H9 (cell line): ENCODE data around the gene MFN2. TPM values are rescaled to one million over a fixed set of nuclear protein-coding genes. Genes with fewer than 3 reads are reported as not detected.

ENCODE experiments used
- DNase-seq: peaks from one replicate; pipeline ENCODE4 v3.0.0-alpha.2; 2017
- H2AFZ ChIP-seq: one replicate; pipeline ENCODE4 v1.6.1; 2013; ENCODE audit warnings: mild to moderate bottlenecking, low read length, control low read depth, moderate library complexity
- H2AK5ac ChIP-seq: 2 replicates; pipeline ENCODE4 v1.6.1; 2013; ENCODE audit warnings: low read length, control low read depth, mixed read lengths; ENCODE audit not compliant: insufficient read length
- H2BK120ac ChIP-seq: one replicate; pipeline ENCODE4 v1.6.1; 2013; ENCODE audit warnings: low read depth, mild to moderate bottlenecking, low read length, control low read depth, inconsistent platforms; ENCODE audit not compliant: poor library complexity, severe bottlenecking
- H2BK12ac ChIP-seq: 2 replicates; pipeline ENCODE4 v1.6.1; 2013; ENCODE audit warnings: low read length, control low read depth, mixed read lengths, low read depth; ENCODE audit not compliant: insufficient read length
- H2BK15ac ChIP-seq: 2 replicates; pipeline ENCODE4 v1.6.1; 2013; ENCODE audit warnings: low read depth, low read length, control low read depth
- H2BK20ac ChIP-seq: one replicate; pipeline ENCODE4 v1.6.1; 2013; ENCODE audit warnings: low read depth, mild to moderate bottlenecking, low read length, control low read depth, inconsistent platforms; ENCODE audit not compliant: poor library complexity, severe bottlenecking
- H2BK5ac ChIP-seq: 2 replicates; pipeline ENCODE4 v1.6.1; 2013; ENCODE audit warnings: low read length, control low read depth, mixed read lengths; ENCODE audit not compliant: insufficient read length
- H3K14ac ChIP-seq: 2 replicates; pipeline ENCODE4 v1.6.1; 2013; ENCODE audit warnings: low read length, control low read depth; ENCODE audit not compliant: insufficient read depth
- H3K18ac ChIP-seq: 2 replicates; pipeline ENCODE4 v1.6.1; 2013; ENCODE audit warnings: low read depth, mild to moderate bottlenecking, mixed read lengths, low read length, control low read depth; ENCODE audit not compliant: insufficient read length
- H3K23ac ChIP-seq: 2 replicates; pipeline ENCODE4 v1.6.1; 2013; ENCODE audit warnings: low read length, control low read depth, mixed read lengths, low read depth; ENCODE audit not compliant: insufficient read length
- H3K23me2 ChIP-seq: 2 replicates; pipeline ENCODE4 v1.6.1; 2013; ENCODE audit warnings: low read depth, mild to moderate bottlenecking, mixed read lengths, low read length, control low read depth; ENCODE audit not compliant: insufficient read length, poor library complexity, severe bottlenecking
- H3K27ac ChIP-seq: 2 replicates; pipeline ENCODE4 v1.5.1; 2013; ENCODE audit warnings: low read length, control low read depth, mixed read lengths, low read depth; ENCODE audit not compliant: insufficient read length
- H3K27me3 ChIP-seq: 2 replicates; pipeline ENCODE4 v1.6.1; 2013; ENCODE audit warnings: low read length, control low read depth, inconsistent platforms; ENCODE audit not compliant: insufficient read depth
- H3K4ac ChIP-seq: 2 replicates; pipeline ENCODE4 v1.6.1; 2013; ENCODE audit warnings: low read depth, mild to moderate bottlenecking, control low read depth, inconsistent platforms, low read length, moderate library complexity
- H3K4me1 ChIP-seq: 2 replicates; pipeline ENCODE4 v1.6.1; 2013; ENCODE audit warnings: low read length, control low read depth, inconsistent platforms; ENCODE audit not compliant: insufficient read depth
- H3K4me2 ChIP-seq: 2 replicates; pipeline ENCODE4 v1.6.1; 2013; ENCODE audit warnings: low read length, control low read depth, mixed read lengths; ENCODE audit not compliant: insufficient read length, insufficient read depth
- H3K56ac ChIP-seq: 2 replicates; pipeline ENCODE4 v1.6.1; 2013; ENCODE audit warnings: low read depth, mild to moderate bottlenecking, mixed read lengths, low read length, control low read depth; ENCODE audit not compliant: insufficient read length
- H3K79me1 ChIP-seq: 2 replicates; pipeline ENCODE4 v1.6.1; 2013; ENCODE audit warnings: low read depth, mild to moderate bottlenecking, moderate library complexity, low read length, control low read depth, inconsistent platforms; ENCODE audit not compliant: insufficient read depth, poor library complexity, severe bottlenecking
- H3K79me2 ChIP-seq: 2 replicates; pipeline ENCODE4 v1.6.1; 2013; ENCODE audit warnings: low read length, control low read depth, inconsistent platforms; ENCODE audit not compliant: insufficient read depth
- H3K9ac ChIP-seq: 2 replicates; pipeline ENCODE4 v1.6.1; 2013; ENCODE audit warnings: low read length, control low read depth, mixed read lengths; ENCODE audit not compliant: insufficient read length; ENCODE audit errors: extremely low read depth
- H3K9me3 ChIP-seq: one replicate; pipeline ENCODE4 v1.6.1; 2013; ENCODE audit warnings: low read depth, low read length, inconsistent platforms; ENCODE audit not compliant: control insufficient read depth
- H3T11ph ChIP-seq: one replicate; pipeline ENCODE4 v1.6.1; 2013; ENCODE audit warnings: mild to moderate bottlenecking, low read length, control low read depth, inconsistent platforms
- H4K20me1 ChIP-seq: one replicate; pipeline ENCODE4 v1.6.1; 2013; ENCODE audit not compliant: control insufficient read depth, insufficient read length, insufficient read depth
- H4K5ac ChIP-seq: 2 replicates; pipeline ENCODE4 v1.6.1; 2013; ENCODE audit warnings: low read depth, mild to moderate bottlenecking, mixed read lengths, low read length, control low read depth; ENCODE audit not compliant: insufficient read length
- H4K8ac ChIP-seq: replicated peaks from 2 replicates; pipeline ENCODE4 v1.6.1; 2013; ENCODE audit warnings: low read length, control low read depth, mixed read lengths, low read depth; ENCODE audit not compliant: insufficient read length
- H4K91ac ChIP-seq: 2 replicates; pipeline ENCODE4 v1.6.1; 2013; ENCODE audit warnings: low read depth, mild to moderate bottlenecking, moderate library complexity, mixed read lengths, low read length, control low read depth; ENCODE audit not compliant: insufficient read length
- H3K27ac Mint-ChIP-seq, 3 experiments: 2 replicates in 2 of 3; 3 replicates in 1 of 3; pipeline ENCODE4 v1.8.0; 2020 to 2021; ENCODE audit warnings: mixed read lengths in 3 of 3, mild to moderate bottlenecking in 1 of 3, moderate library complexity in 1 of 3
- H3K27me3 Mint-ChIP-seq: 2 replicates; pipeline ENCODE4 v1.8.0; 2021; ENCODE audit warnings: low read depth, mild to moderate bottlenecking, moderate library complexity, mixed read lengths
- H3K36me3 Mint-ChIP-seq, 3 experiments: 2 replicates in 2 of 3; 3 replicates in 1 of 3; pipeline ENCODE4 v1.8.0; 2020 to 2021; ENCODE audit warnings: low read depth in 3 of 3, mixed read lengths in 3 of 3; ENCODE audit not compliant: insufficient read depth in 1 of 3
- H3K4me1 Mint-ChIP-seq, 2 experiments: 2 replicates each; pipeline ENCODE4 v1.8.0; 2020; ENCODE audit warnings: mixed read lengths in 2 of 2
- H3K4me3 Mint-ChIP-seq, 2 experiments: 2 replicates in 1 of 2; 3 replicates in 1 of 2; pipeline ENCODE4 v1.8.0; 2020 to 2021; ENCODE audit warnings: mild to moderate bottlenecking in 2 of 2, mixed read lengths in 2 of 2, moderate library complexity in 1 of 2
- H3K9me3 Mint-ChIP-seq, 2 experiments: 2 replicates in 1 of 2; 3 replicates in 1 of 2; pipeline ENCODE4 v1.8.0; 2020; ENCODE audit warnings: mild to moderate bottlenecking in 2 of 2, mixed read lengths in 2 of 2, moderate library complexity in 1 of 2
- WGBS: extraction: QIAGEN DNeasy Blood & Tissue Kit; methylation state at CpG from one replicate; pipeline ENCODE4 v1.1.7; 2013; ENCODE audit warnings: missing lambda C conversion rate, low lambda C conversion rate, mixed read lengths; ENCODE audit not compliant: insufficient read length; ENCODE audit errors: extremely low coverage; 5-methylcytosine and 5-hydroxymethylcytosine counted together
- microRNA-seq: library from miRNA; unstranded; fragments of <30 nt; microRNA quantifications from one replicate; pipeline ENCODE4, GENCODE V29; 2020; ENCODE audit warnings: borderline microRNAs expressed
- total RNA-seq: library from RNA; stranded (reverse); gene quantifications from 2 replicates; pipeline ENCODE4 v1.2.1, GENCODE V29; 2021
- TF ChIP-seq, protein P1 (sequence below): fragments of 200-600 bp; sonication (generic); conservative IDR thresholded peaks from 3 replicates; pipeline ENCODE4 v1.8.0; 2021; ENCODE audit warnings: antibody characterized with exemption, mild to moderate bottlenecking

MFN2 gene
- total RNA-seq, 1 experiment from 2014 or later, result 61.4 TPM

- TF ChIP-seq, protein P1, sequence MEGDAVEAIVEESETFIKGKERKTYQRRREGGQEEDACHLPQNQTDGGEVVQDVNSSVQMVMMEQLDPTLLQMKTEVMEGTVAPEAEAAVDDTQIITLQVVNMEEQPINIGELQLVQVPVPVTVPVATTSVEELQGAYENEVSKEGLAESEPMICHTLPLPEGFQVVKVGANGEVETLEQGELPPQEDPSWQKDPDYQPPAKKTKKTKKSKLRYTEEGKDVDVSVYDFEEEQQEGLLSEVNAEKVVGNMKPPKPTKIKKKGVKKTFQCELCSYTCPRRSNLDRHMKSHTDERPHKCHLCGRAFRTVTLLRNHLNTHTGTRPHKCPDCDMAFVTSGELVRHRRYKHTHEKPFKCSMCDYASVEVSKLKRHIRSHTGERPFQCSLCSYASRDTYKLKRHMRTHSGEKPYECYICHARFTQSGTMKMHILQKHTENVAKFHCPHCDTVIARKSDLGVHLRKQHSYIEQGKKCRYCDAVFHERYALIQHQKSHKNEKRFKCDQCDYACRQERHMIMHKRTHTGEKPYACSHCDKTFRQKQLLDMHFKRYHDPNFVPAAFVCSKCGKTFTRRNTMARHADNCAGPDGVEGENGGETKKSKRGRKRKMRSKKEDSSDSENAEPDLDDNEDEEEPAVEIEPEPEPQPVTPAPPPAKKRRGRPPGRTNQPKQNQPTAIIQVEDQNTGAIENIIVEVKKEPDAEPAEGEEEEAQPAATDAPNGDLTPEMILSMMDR, result no peak
- no peak for DNase-seq
- H3K56ac ChIP-seq, result no peak overlapping the region
- Mint-ChIP-seq H3K27ac (no peak overlapping the region), H3K36me3 (peaks cover 0 to 2% (median 0%) of the 10 kb centered on the region in 3 experiments; a peak in 2 of 7 replicates), H3K4me1 (peaks cover 11 to 22% of the 10 kb centered on the region in 2 experiments), H3K4me3 (no peak overlapping the region), H3K27me3 (peaks cover 60% of the 10 kb centered on the region), H3K9me3 (peaks cover 4 to 6% of the 10 kb centered on the region in 2 experiments; a peak in 4 of 5 replicates)
- no peaks in the 10 kb centered on the region for H3K79me2 ChIP-seq
- H3K9ac ChIP-seq, result no peak overlapping the region
- H3K4me1 ChIP-seq, result no peaks in the 10 kb centered on the region; the same call in 1 of the 2 replicates
- no peak overlapping the region for H4K5ac ChIP-seq
- H3K4ac ChIP-seq, result no peak overlapping the region
- no peak overlapping the region for H2BK120ac ChIP-seq
- peaks cover 2% of the 10 kb centered on the region; the same call in 1 of the 2 replicates for H3K27me3 ChIP-seq
- H3T11ph ChIP-seq, result no peak overlapping the region
- H4K20me1 ChIP-seq, result no peaks in the 10 kb centered on the region
- H2AK5ac ChIP-seq, result no peak overlapping the region
- H3K27ac ChIP-seq, result no peak overlapping the region
- H2AFZ ChIP-seq, result no peak overlapping the region
- no peak overlapping the region for H2BK15ac ChIP-seq
- H3K4me2 ChIP-seq, result no peak overlapping the region
- H3K79me1 ChIP-seq, result no peaks in the 10 kb centered on the region
- no peak overlapping the region for H2BK5ac ChIP-seq
- no CpG with 5 or more reads among the region's 3 CpGs for WGBS
- no peak overlapping the region for H3K14ac ChIP-seq
- H3K23ac ChIP-seq, result no peak overlapping the region
- H4K91ac ChIP-seq, result no peak overlapping the region
- no peaks in the 10 kb centered on the region for H3K9me3 ChIP-seq
- peaks cover 16% of the 10 kb centered on the region for H3K23me2 ChIP-seq
- H2BK12ac ChIP-seq, result no peak overlapping the region
- H4K8ac ChIP-seq, result no peak overlapping the region
- no peak overlapping the region for H3K18ac ChIP-seq
- H2BK20ac ChIP-seq, result no peak overlapping the region
These were observed 80.3 kb downstream of the MFN2 start for GRCh38 chr1:12060500-12060899.

Small RNA genes within 50 kb of the gene (microRNA-seq; reads per million reads assigned to microRNA genes)
- not detected for gene MIR6729

Other genes starting within 250 kb of the MFN2 start
- gene AGTRAP, start 244.3 kb upstream of the MFN2 start, total RNA-seq, result 58.8 and 60.9 TPM in 2 replicates
- gene C1orf167, start 218.3 kb upstream of the MFN2 start, total RNA-seq, result 0.39 TPM in 1 of 2 replicates, not detected in the other
- gene MTHFR, start 174.5 kb upstream of the MFN2 start, total RNA-seq, result 18.2 and 18.4 TPM in 2 replicates
- gene CLCN6, start 174.3 kb upstream of the MFN2 start, total RNA-seq, result 20.5 and 20.7 TPM in 2 replicates
- gene NPPA, start 132.7 kb upstream of the MFN2 start, total RNA-seq, result not detected in 2 replicates
- gene NPPB, start 121.5 kb upstream of the MFN2 start, total RNA-seq, result 0.35 TPM in 1 of 2 replicates, not detected in the other
- gene KIAA2013, start 54.0 kb upstream of the MFN2 start, total RNA-seq, result 45.7 and 46.8 TPM in 2 replicates
- 57.0 TPM in 2 replicates for gene PLOD1, start 45.7 kb upstream of the MFN2 start, total RNA-seq
- gene MIIP, start 39.1 kb downstream of the MFN2 start, total RNA-seq, result 52.3 and 54.1 TPM in 2 replicates
- 2.9 and 3.2 TPM in 2 replicates for gene TNFRSF8, start 82.9 kb downstream of the MFN2 start, total RNA-seq
- gene TNFRSF1B, start 186.5 kb downstream of the MFN2 start, total RNA-seq, result 0.57 and 0.68 TPM in 2 replicates
- gene VPS13D, start 249.6 kb downstream of the MFN2 start, total RNA-seq, result 18.8 and 20.2 TPM in 2 replicates